ENCODE measurements around the gene NECAB3. TPM values are rescaled to one million over a fixed set of nuclear protein-coding genes. Genes with fewer than 3 reads are reported as not detected.
"Not testable (repeated sequence)": the region's sequence is repeated elsewhere in the genome, so short reads cannot be mapped to it uniquely, and the experiment has no call there.

NECAB3 gene
- total RNA-seq, 2 experiments from 2014 or later, result 21.0 to 22.7 TPM

GRCh38 chr20:33650753-33651561 lies 23.3 kb downstream of the NECAB3 start:
- CTCF ChIA-PET, result interaction anchor here (1.5 to 1.8 kb wide), 3 partner anchors 13 to 191 kb away, joined by 3 to 9 read pairs (median 8); partner anchors contain the start of gene ACTL10
- Mint-ChIP-seq H3K27me3 (no peaks in the 10 kb centered on the region), H3K9me3 (no peaks in the 10 kb centered on the region), H3K27ac (no peak overlapping the region), H3K36me3 (peaks cover 2% of the 10 kb centered on the region), H3K4me1 (ENCODE audit: low read depth) (peaks cover 59% of the 10 kb centered on the region), H3K4me3 (no peak overlapping the region)
- intact Hi-C loops (cut with micrococcal nuclease), result no loop called here
- POLR2A ChIA-PET, result interaction anchor here (0.8 to 4.7 kb wide), 2 partner anchors 12 to 13 kb away, joined by 3 to 18 read pairs; partner anchors contain the start of gene C20orf144
- peak; percentile 11 for DNase-seq

GRCh38 chr20:33650111-33650752 lies 24.0 kb downstream of the NECAB3 start:
- no peak for DNase-seq
- Mint-ChIP-seq H3K4me1 (ENCODE audit: low read depth) (peaks cover 59% of the 10 kb centered on the region), H3K27ac (no peak overlapping the region), H3K4me3 (no peak overlapping the region), H3K36me3 (peaks cover 7% of the 10 kb centered on the region), H3K9me3 (no peaks in the 10 kb centered on the region), H3K27me3 (no peaks in the 10 kb centered on the region)
- ChIA-PET CTCF (interaction anchor here (0.7 kb wide), 1 partner anchor 13 kb away, joined by 3 read pairs; no protein-coding TSS in a partner anchor), POLR2A (interaction anchor here (0.8 kb wide), 1 partner anchor 14 kb away, joined by 3 read pairs; no protein-coding TSS in a partner anchor)
- intact Hi-C loops (cut with micrococcal nuclease), result no loop called here

GRCh38 chr20:33649201-33649681 lies 25.0 kb downstream of the NECAB3 start:
- Mint-ChIP-seq H3K9me3 (no peaks in the 10 kb centered on the region), H3K4me3 (no peak overlapping the region), H3K27ac (no peak overlapping the region), H3K27me3 (no peaks in the 10 kb centered on the region), H3K36me3 (peaks cover 9% of the 10 kb centered on the region), H3K4me1 (ENCODE audit: low read depth) (peaks cover 57% of the 10 kb centered on the region)
- ChIA-PET POLR2A (no interaction called here), CTCF (interaction anchor here (0.6 kb wide), 1 partner anchor 204 kb away, joined by 3 read pairs; no protein-coding TSS in a partner anchor)
- DNase-seq, result peak; percentile 24
- intact Hi-C loops (cut with micrococcal nuclease), result no loop called here

GRCh38 chr20:33648396-33649004 lies 25.7 kb downstream of the NECAB3 start:
- Mint-ChIP-seq H3K27ac (no peak overlapping the region), H3K4me3 (no peak overlapping the region), H3K9me3 (no peaks in the 10 kb centered on the region), H3K36me3 (peaks cover 9% of the 10 kb centered on the region), H3K27me3 (no peaks in the 10 kb centered on the region), H3K4me1 (ENCODE audit: low read depth) (peaks cover 49% of the 10 kb centered on the region)
- ChIA-PET POLR2A (interaction anchor here (1.4 kb wide), 1 partner anchor 14 kb away, joined by 3 read pairs; the partner anchor contains the start of gene C20orf144), CTCF (interaction anchor here (0.6 to 0.9 kb wide), 2 partner anchors 32 to 203 kb away, joined by 3 read pairs; no protein-coding TSS in a partner anchor)
- intact Hi-C loops (cut with micrococcal nuclease), result no loop called here
- peak; percentile 29 for DNase-seq

GRCh38 chr20:33647603-33648395 lies 26.4 kb downstream of the NECAB3 start:
- Mint-ChIP-seq H3K27me3 (no peaks in the 10 kb centered on the region), H3K36me3 (peaks cover 9% of the 10 kb centered on the region), H3K27ac (no peak overlapping the region), H3K4me3 (no peak overlapping the region), H3K4me1 (ENCODE audit: low read depth) (peaks cover 42% of the 10 kb centered on the region), H3K9me3 (no peaks in the 10 kb centered on the region)
- intact Hi-C loops (cut with micrococcal nuclease), result no loop called here
- CTCF ChIA-PET, result interaction anchor here (0.6 to 0.9 kb wide), 2 partner anchors 19 to 31 kb away, joined by 3 read pairs; partner anchors contain the start of gene ACTL10
- POLR2A ChIA-PET, result interaction anchor here (1.4 kb wide), 1 partner anchor 15 kb away, joined by 3 read pairs; the partner anchor contains the start of gene C20orf144
- DNase-seq, result peak; percentile 15

GRCh38 chr20:33646959-33647602 lies 27.1 kb downstream of the NECAB3 start:
- H3K27ac Mint-ChIP-seq; H3K36me3 Mint-ChIP-seq; intact Hi-C loops (cut with micrococcal nuclease); H3K4me3 Mint-ChIP-seq; H3K9me3 Mint-ChIP-seq; H3K27me3 Mint-ChIP-seq: not testable (repeated sequence)
- POLR2A ChIA-PET, result interaction anchor here (1.4 kb wide), 1 partner anchor 15 kb away, joined by 3 read pairs; the partner anchor contains the start of gene C20orf144
- peak; percentile 8 for DNase-seq
- CTCF ChIA-PET, result interaction anchor here (0.6 kb wide), 1 partner anchor 20 kb away, joined by 3 read pairs; the partner anchor contains the start of gene ACTL10
- peaks cover 35% of the 10 kb centered on the region for H3K4me1 Mint-ChIP-seq (ENCODE audit: low read depth)

- Mint-ChIP-seq H3K4me3 (no peak overlapping the region), H3K9me3 (no peaks in the 10 kb centered on the region), H3K27me3 (no peaks in the 10 kb centered on the region), H3K4me1 (ENCODE audit: low read depth) (peaks cover 26% of the 10 kb centered on the region), H3K36me3 (peaks cover 11% of the 10 kb centered on the region), H3K27ac (no peak overlapping the region)
- DNase-seq, result no peak
- POLR2A ChIA-PET, result no interaction called here
- intact Hi-C loops (cut with micrococcal nuclease), result no loop called here
- CTCF ChIA-PET, result interaction anchor here (1.1 kb wide), 1 partner anchor 20 kb away, joined by 3 read pairs; the partner anchor contains the start of gene ACTL10
Measured at GRCh38 chr20:33646191-33646590, 28.0 kb downstream of the NECAB3 start.

GRCh38 chr20:33645396-33645795 lies 28.8 kb downstream of the NECAB3 start:
- Mint-ChIP-seq H3K4me3 (no peak overlapping the region), H3K36me3 (peaks cover 14% of the 10 kb centered on the region), H3K27ac (no peak overlapping the region), H3K4me1 (ENCODE audit: low read depth) (peaks cover 25% of the 10 kb centered on the region), H3K27me3 (no peaks in the 10 kb centered on the region), H3K9me3 (no peaks in the 10 kb centered on the region)
- intact Hi-C loops (cut with micrococcal nuclease), result no loop called here
- no peak for DNase-seq
- ChIA-PET CTCF (interaction anchor here (1.1 kb wide), 1 partner anchor 21 kb away, joined by 3 read pairs; the partner anchor contains the start of gene ACTL10), POLR2A (no interaction called here)

GRCh38 chr20:33645072-33645358 lies 29.2 kb downstream of the NECAB3 start:
- ChIA-PET CTCF (no interaction called here), POLR2A (interaction anchor here (0.5 kb wide), 1 partner anchor 143 kb away, joined by 4 read pairs; no protein-coding TSS in a partner anchor)
- Mint-ChIP-seq H3K27ac (no peak overlapping the region), H3K36me3 (peaks cover 14% of the 10 kb centered on the region), H3K4me1 (ENCODE audit: low read depth) (peaks cover 25% of the 10 kb centered on the region), H3K4me3 (no peak overlapping the region), H3K9me3 (no peaks in the 10 kb centered on the region), H3K27me3 (no peaks in the 10 kb centered on the region)
- no peak for DNase-seq
- intact Hi-C loops (cut with micrococcal nuclease), result no loop called here

- H3K4me1 Mint-ChIP-seq (ENCODE audit: low read depth), result peaks cover 22% of the 10 kb centered on the region
- H3K36me3 Mint-ChIP-seq, result peaks cover 16% of the 10 kb centered on the region
- no peak overlapping the region for H3K4me3 Mint-ChIP-seq
- intact Hi-C loops (cut with micrococcal nuclease), result no loop called here
- no peaks in the 10 kb centered on the region for H3K9me3 Mint-ChIP-seq
- H3K27ac Mint-ChIP-seq, result no peak overlapping the region
- no peak for DNase-seq
- no peaks in the 10 kb centered on the region for H3K27me3 Mint-ChIP-seq
- ChIA-PET POLR2A (interaction anchor here (0.5 kb wide), 1 partner anchor 143 kb away, joined by 4 read pairs; no protein-coding TSS in a partner anchor), CTCF (interaction anchor here (1.4 kb wide), 1 partner anchor 23 kb away, joined by 3 read pairs; no protein-coding TSS in a partner anchor)
Measured at GRCh38 chr20:33644313-33645071, 29.7 kb downstream of the NECAB3 start.
